ENCODE measurements around the gene IFI44L. TPM values are rescaled to one million over a fixed set of nuclear protein-coding genes. Genes with fewer than 3 reads are reported as not detected.

The IFI44L gene
- total RNA-seq, 1 donor from 2014 or later = 22.1 TPM

- TF ChIP-seq CTCF (IDR thresholded peaks at IDR 0.05) = no peak
- H3K36me3 Mint-ChIP-seq (ENCODE audit: unreplicated experiment) = peaks cover 7% of the 10 kb centered on the region
- H3K9me3 Mint-ChIP-seq (ENCODE audit: unreplicated experiment) = peaks cover 7% of the 10 kb centered on the region
- H3K4me3 Mint-ChIP-seq (ENCODE audit: unreplicated experiment) = no peak overlapping the region
- H3K27me3 Mint-ChIP-seq (ENCODE audit: unreplicated experiment) = no peaks in the 10 kb centered on the region
- DNase-seq (ENCODE audit: extremely low spot score, unreplicated experiment) = no peak
- H3K4me1 Mint-ChIP-seq (ENCODE audit: unreplicated experiment) = peaks cover 42% of the 10 kb centered on the region
- peak overlapping the region; percentile 82 for H3K27ac Mint-ChIP-seq (ENCODE audit: unreplicated experiment)
Observed at GRCh38 chr1:78687315-78687714, 67.1 kb downstream of the IFI44L start.

- H3K27me3 Mint-ChIP-seq (ENCODE audit: unreplicated experiment) = no peaks in the 10 kb centered on the region
- H3K36me3 Mint-ChIP-seq (ENCODE audit: unreplicated experiment) = peaks cover 7% of the 10 kb centered on the region
- no peak for TF ChIP-seq CTCF (IDR thresholded peaks at IDR 0.05)
Observed at GRCh38 chr1:78687914-78688313, 67.7 kb downstream of the IFI44L start.

GRCh38 chr1:78688697-78689096 is 68.4 kb downstream of the IFI44L start:
- H3K4me1 Mint-ChIP-seq (ENCODE audit: unreplicated experiment) = peaks cover 43% of the 10 kb centered on the region
- H3K36me3 Mint-ChIP-seq (ENCODE audit: unreplicated experiment) = peaks cover 7% of the 10 kb centered on the region
- H3K4me3 Mint-ChIP-seq (ENCODE audit: unreplicated experiment) = no peak overlapping the region
- no peak for DNase-seq (ENCODE audit: extremely low spot score, unreplicated experiment)
- TF ChIP-seq CTCF (IDR thresholded peaks at IDR 0.05) = peak; percentile 70
- no peaks in the 10 kb centered on the region for H3K27me3 Mint-ChIP-seq (ENCODE audit: unreplicated experiment)
- peak overlapping the region; percentile 82 for H3K27ac Mint-ChIP-seq (ENCODE audit: unreplicated experiment)
- peaks cover 7% of the 10 kb centered on the region for H3K9me3 Mint-ChIP-seq (ENCODE audit: unreplicated experiment)

More at GRCh38 chr1:78687914-78688313, 67.7 kb downstream of the IFI44L start:
- Mint-ChIP-seq H3K4me1 (ENCODE audit: unreplicated experiment) (peaks cover 42% of the 10 kb centered on the region), H3K4me3 (ENCODE audit: unreplicated experiment) (no peak overlapping the region), H3K27ac (ENCODE audit: unreplicated experiment) (peak overlapping the region; percentile 82), H3K9me3 (ENCODE audit: unreplicated experiment) (peaks cover 7% of the 10 kb centered on the region)
- no peak for DNase-seq (ENCODE audit: extremely low spot score, unreplicated experiment)

- no peak overlapping the region for H3K27ac Mint-ChIP-seq (ENCODE audit: unreplicated experiment)
- H3K9me3 Mint-ChIP-seq (ENCODE audit: unreplicated experiment) = peaks cover 10% of the 10 kb centered on the region
- peaks cover 7% of the 10 kb centered on the region for H3K36me3 Mint-ChIP-seq (ENCODE audit: unreplicated experiment)
- no peak overlapping the region for H3K4me3 Mint-ChIP-seq (ENCODE audit: unreplicated experiment)
- peaks cover 53% of the 10 kb centered on the region for H3K4me1 Mint-ChIP-seq (ENCODE audit: unreplicated experiment)
- no peak for DNase-seq (ENCODE audit: extremely low spot score, unreplicated experiment)
- TF ChIP-seq CTCF (IDR thresholded peaks at IDR 0.05) = no peak
- no peaks in the 10 kb centered on the region for H3K27me3 Mint-ChIP-seq (ENCODE audit: unreplicated experiment)
Observed at GRCh38 chr1:78690516-78690915, 70.3 kb downstream of the IFI44L start.

GRCh38 chr1:78691995-78692747 is 71.9 kb downstream of the IFI44L start:
- DNase-seq (ENCODE audit: extremely low spot score, unreplicated experiment) = no peak

More at GRCh38 chr1:78691995-78692747, 71.9 kb downstream of the IFI44L start:
- Mint-ChIP-seq H3K4me1 (ENCODE audit: unreplicated experiment) (peaks cover 53% of the 10 kb centered on the region), H3K27ac (ENCODE audit: unreplicated experiment) (no peak overlapping the region), H3K27me3 (ENCODE audit: unreplicated experiment) (no peaks in the 10 kb centered on the region), H3K4me3 (ENCODE audit: unreplicated experiment) (no peak overlapping the region), H3K9me3 (ENCODE audit: unreplicated experiment) (peaks cover 24% of the 10 kb centered on the region), H3K36me3 (ENCODE audit: unreplicated experiment) (peaks cover 14% of the 10 kb centered on the region)
- no peak for TF ChIP-seq CTCF (IDR thresholded peaks at IDR 0.05)

Other genes starting within 250 kb of the IFI44L start
- 2.5 and 3.0 TPM in 2 replicates for gene PTGFR, start 129.5 kb upstream of the IFI44L start, total RNA-seq
- gene IFI44, start 29.4 kb downstream of the IFI44L start, total RNA-seq = 14.2 and 19.7 TPM in 2 replicates

Measured in osteocyte (in vitro differentiated cells).